Stomach smooth muscle (tissue), 2 donors: Measurements from ENCODE around the gene OIP5.
"Not testable (repeated sequence)": the region's sequence is repeated elsewhere in the genome, so short reads cannot be mapped to it uniquely, and the experiment has no call there.

Experiments
- H3K27ac ChIP-seq: one replicate; pipeline ENCODE4 v1.7.0; 2013; ENCODE audit warnings: mild to moderate bottlenecking, low read length, inconsistent platforms
- H3K27me3 ChIP-seq, 2 donors: one replicate each; pipeline ENCODE4 v1.7.0; 2013; ENCODE audit warnings: low read length in 2 of 2; ENCODE audit not compliant: insufficient read depth in 2 of 2, control insufficient read depth in 1 of 2
- H3K36me3 ChIP-seq, 2 donors: one replicate each; pipeline ENCODE4 v1.7.0; 2013; ENCODE audit warnings: low read length in 2 of 2; ENCODE audit not compliant: control insufficient read depth in 2 of 2, insufficient read depth in 2 of 2
- H3K4me1 ChIP-seq: one replicate; pipeline ENCODE4 v1.7.0; 2013; ENCODE audit warnings: low read length; ENCODE audit not compliant: control insufficient read depth, insufficient read depth
- H3K4me3 ChIP-seq, 2 donors: one replicate each; pipeline ENCODE4 v1.7.0; 2013; ENCODE audit warnings: low read length in 2 of 2
- H3K9ac ChIP-seq, 2 donors: one replicate each; pipeline ENCODE4 v1.7.0; 2013; ENCODE audit warnings: low read length in 2 of 2, mild to moderate bottlenecking in 1 of 2
- H3K9me3 ChIP-seq, 2 donors: one replicate each; pipeline ENCODE4 v1.7.0; 2013; ENCODE audit warnings: low read length in 2 of 2; ENCODE audit not compliant: control insufficient read depth in 2 of 2
- donor health status: healthy.
- donor health status: Pancreatic carcinoma.

Gene OIP5

DNA sequence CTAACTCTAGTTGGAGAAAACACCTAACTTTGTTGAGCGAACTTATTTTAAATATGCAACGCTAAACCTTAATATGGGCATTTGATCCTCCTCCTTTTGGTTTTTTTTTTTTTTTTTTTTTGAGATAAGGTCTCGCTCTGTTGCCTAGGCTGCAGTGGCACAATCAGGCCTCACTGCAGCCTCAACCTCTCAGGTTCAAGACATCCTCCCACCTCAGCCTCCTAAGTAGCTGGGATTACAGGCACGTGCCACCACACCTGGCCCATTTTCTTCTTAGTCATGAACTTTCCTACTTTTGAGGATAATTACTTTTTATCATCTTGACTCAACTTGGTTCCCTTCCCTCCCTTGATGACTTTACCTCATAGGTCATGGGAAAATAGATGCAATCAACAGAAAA, 4.2 kb upstream of the OIP5 start:
- Histone ChIP-seq H3K9me3 (no peaks in the 10 kb centered on the region), H3K9ac (no peak overlapping the region), H3K27me3 (no peaks in the 10 kb centered on the region), H3K4me3 (no peak overlapping the region), H3K36me3 (no peaks in the 10 kb centered on the region), H3K27ac (no peak overlapping the region), H3K4me1 (peaks cover 10% of the 10 kb centered on the region)

GRCh38 chr15:41334293-41335120, 2.1 kb upstream of the OIP5 start:
- no peaks in the 10 kb centered on the region for H3K9me3 ChIP-seq
- H3K4me3 ChIP-seq: no peak overlapping the region
- H3K27ac ChIP-seq: no peak overlapping the region

GRCh38 chr15:41333026-41333562, 703 bp upstream of the OIP5 start:
- Histone ChIP-seq H3K4me3 (peak overlapping the region; percentile 90 to 93), H3K27me3 (no peaks in the 10 kb centered on the region), H3K9me3 (no peaks in the 10 kb centered on the region), H3K27ac (peak overlapping the region; percentile 31), H3K36me3 (no peaks in the 10 kb centered on the region), H3K4me1 (peaks cover 10% of the 10 kb centered on the region), H3K9ac (peak overlapping the region; percentile 66 to 73)

More at GRCh38 chr15:41334293-41335120, 2.1 kb upstream of the OIP5 start:
- no peaks in the 10 kb centered on the region for H3K36me3 ChIP-seq
- peaks cover 10% of the 10 kb centered on the region for H3K4me1 ChIP-seq
- no peak overlapping the region for H3K9ac ChIP-seq
- no peaks in the 10 kb centered on the region for H3K27me3 ChIP-seq

DNA sequence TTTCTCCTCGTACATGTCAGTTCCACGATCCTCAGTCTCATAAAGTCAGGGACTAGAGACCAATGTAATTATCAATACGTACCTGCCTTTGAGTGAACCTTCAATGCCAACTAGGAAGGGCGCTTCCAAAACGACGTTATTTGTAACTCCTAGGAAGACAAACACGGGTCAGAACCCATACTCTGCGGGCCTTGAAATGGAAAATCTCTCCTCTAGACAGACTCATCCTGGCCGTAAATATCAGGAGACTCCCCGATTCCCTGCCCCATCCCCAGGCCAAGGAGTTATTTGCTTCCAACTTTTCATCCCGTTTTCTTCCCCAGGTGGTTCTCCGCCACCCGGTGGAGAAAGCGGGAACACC, 578 bp downstream of the OIP5 start:
- Histone ChIP-seq H3K9ac (peak overlapping the region; percentile 36 to 59), H3K9me3 (no peaks in the 10 kb centered on the region), H3K4me3 (peak overlapping the region; percentile 90 to 93), H3K27me3 (no peaks in the 10 kb centered on the region), H3K36me3 (no peaks in the 10 kb centered on the region), H3K4me1 (peaks cover 10% of the 10 kb centered on the region), H3K27ac (no peak overlapping the region)

DNA sequence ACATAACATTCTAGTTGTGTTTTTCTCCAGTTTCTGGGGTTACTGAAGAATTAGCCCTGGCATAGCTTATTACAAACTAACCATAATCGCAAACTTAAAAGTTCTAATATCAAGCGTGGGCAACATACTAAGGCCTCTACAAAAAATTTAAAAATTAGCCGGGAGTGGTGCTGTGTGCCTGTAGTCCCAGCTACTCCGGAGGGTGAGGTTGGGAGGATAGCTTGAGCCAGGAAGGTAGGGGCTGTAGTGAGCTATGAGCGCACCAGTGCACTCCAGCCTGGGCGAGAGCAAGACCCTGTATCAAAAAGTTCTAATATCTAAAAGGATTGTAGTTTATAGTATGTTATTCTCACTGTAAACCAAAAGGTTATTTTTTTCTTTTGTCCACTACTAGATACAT, 1.1 kb downstream of the OIP5 start:
- Histone ChIP-seq H3K27ac (no peak overlapping the region), H3K27me3 (no peaks in the 10 kb centered on the region), H3K36me3 (no peaks in the 10 kb centered on the region), H3K4me1 (peaks cover 10% of the 10 kb centered on the region), H3K9ac (no peak overlapping the region), H3K9me3 (no peaks in the 10 kb centered on the region), H3K4me3 (no peak overlapping the region)

DNA sequence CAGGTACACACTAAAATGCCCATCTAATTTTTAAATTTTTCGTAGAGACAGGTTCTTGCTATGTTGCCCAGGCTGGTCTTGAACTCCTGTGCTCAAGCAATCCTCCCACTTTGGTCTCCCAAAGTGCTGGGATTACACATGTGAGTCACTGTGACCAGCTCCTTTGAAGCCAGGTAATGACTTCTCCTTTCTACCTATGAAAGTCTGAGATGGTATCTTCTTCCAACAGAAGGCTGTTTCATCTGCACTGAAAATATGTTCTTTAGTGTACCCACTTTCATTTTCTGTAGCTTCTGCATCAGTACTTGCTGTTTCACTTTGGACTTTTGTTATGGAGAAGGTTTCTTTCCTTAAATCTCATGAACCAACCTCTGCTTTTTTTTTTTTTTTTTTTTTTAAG, 8.8 kb downstream of the OIP5 start:
- H3K9me3 ChIP-seq: no peaks in the 10 kb centered on the region
- no peak overlapping the region for H3K4me3 ChIP-seq
- no peak overlapping the region for H3K9ac ChIP-seq
- H3K27me3 ChIP-seq: no peaks in the 10 kb centered on the region
- H3K36me3 ChIP-seq: no peaks in the 10 kb centered on the region
- H3K4me1 ChIP-seq: no peaks in the 10 kb centered on the region
- H3K27ac ChIP-seq: no peak overlapping the region

GRCh38 chr15:41320805-41321330, 11.5 kb downstream of the OIP5 start:
- not testable (repeated sequence) for H3K27me3 ChIP-seq, H3K9ac ChIP-seq, H3K4me3 ChIP-seq, H3K4me1 ChIP-seq, H3K36me3 ChIP-seq, H3K27ac ChIP-seq, H3K9me3 ChIP-seq

GRCh38 chr15:41309226-41309905, 23.0 kb downstream of the OIP5 start:
- no peak overlapping the region for H3K9ac ChIP-seq
- H3K27ac ChIP-seq: no peak overlapping the region
- H3K4me1 ChIP-seq: no peaks in the 10 kb centered on the region
- no peaks in the 10 kb centered on the region for H3K36me3 ChIP-seq
- H3K4me3 ChIP-seq: no peak overlapping the region
- no peaks in the 10 kb centered on the region for H3K9me3 ChIP-seq
- no peaks in the 10 kb centered on the region for H3K27me3 ChIP-seq

- Histone ChIP-seq H3K27me3 (no peaks in the 10 kb centered on the region), H3K4me1 (no peaks in the 10 kb centered on the region), H3K9ac (no peak overlapping the region), H3K27ac (no peak overlapping the region), H3K4me3 (no peak overlapping the region), H3K36me3 (no peaks in the 10 kb centered on the region), H3K9me3 (no peaks in the 10 kb centered on the region)
Observed at GRCh38 chr15:41307679-41308078, 24.7 kb downstream of the OIP5 start.

GRCh38 chr15:41304149-41304770, 28.1 kb downstream of the OIP5 start:
- H3K4me3 ChIP-seq: no peak overlapping the region
- H3K9me3 ChIP-seq: no peaks in the 10 kb centered on the region
- H3K27me3 ChIP-seq: no peaks in the 10 kb centered on the region
- H3K36me3 ChIP-seq: peaks cover 0 to 4% of the 10 kb centered on the region in 2 donors
- H3K9ac ChIP-seq: no peak overlapping the region
- no peaks in the 10 kb centered on the region for H3K4me1 ChIP-seq
- H3K27ac ChIP-seq: no peak overlapping the region
